ENCODE measurements around the gene POLR1A.
A peak's percentile ranks its signal among the peaks of the same experiment; 100 is the strongest.

Gene POLR1A

DNA sequence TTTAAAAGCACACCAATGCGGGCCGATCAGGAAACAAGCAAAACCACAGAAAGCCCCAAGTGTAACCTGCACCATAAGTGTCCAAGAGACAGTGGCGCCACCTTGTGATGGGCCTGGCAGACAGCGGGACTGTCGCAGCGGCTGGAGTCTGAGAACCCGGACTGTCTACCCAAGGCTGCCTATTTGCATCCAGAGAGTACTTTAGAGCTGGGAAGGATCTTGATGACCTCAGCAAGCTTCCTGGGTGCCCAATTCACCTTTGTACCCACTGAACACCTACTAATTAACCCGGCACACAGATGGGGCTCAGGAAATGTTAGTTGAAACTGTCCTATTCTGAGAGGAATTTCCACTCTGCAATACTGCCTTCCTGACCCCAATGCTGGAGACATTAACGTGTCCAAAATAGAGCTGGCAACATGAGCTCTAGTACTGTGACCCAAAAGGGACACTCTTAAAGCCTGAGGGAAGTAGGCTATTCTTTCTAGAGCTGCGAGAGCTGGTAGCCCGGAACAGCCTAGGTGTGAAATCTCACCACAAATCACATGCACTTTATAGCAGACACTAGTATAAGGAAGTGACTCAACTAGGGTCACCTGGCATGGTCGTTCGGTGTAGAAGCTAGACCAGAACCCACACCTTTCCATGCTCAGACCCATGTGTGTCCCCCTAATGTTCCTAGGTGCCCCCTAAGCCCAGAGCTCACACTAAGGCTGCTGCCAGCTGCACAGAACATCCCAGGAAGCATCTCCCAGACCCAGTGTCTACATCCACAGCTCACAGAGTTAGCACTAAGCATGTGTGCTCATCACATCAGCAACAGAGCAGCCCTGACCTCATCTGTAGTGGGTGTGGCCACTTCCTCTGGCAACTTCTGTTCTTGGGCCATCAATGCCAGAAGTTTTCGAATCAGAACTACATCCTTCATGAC, 25.4 kb downstream of the POLR1A start:
- TF ChIP-seq, protein P1, sequence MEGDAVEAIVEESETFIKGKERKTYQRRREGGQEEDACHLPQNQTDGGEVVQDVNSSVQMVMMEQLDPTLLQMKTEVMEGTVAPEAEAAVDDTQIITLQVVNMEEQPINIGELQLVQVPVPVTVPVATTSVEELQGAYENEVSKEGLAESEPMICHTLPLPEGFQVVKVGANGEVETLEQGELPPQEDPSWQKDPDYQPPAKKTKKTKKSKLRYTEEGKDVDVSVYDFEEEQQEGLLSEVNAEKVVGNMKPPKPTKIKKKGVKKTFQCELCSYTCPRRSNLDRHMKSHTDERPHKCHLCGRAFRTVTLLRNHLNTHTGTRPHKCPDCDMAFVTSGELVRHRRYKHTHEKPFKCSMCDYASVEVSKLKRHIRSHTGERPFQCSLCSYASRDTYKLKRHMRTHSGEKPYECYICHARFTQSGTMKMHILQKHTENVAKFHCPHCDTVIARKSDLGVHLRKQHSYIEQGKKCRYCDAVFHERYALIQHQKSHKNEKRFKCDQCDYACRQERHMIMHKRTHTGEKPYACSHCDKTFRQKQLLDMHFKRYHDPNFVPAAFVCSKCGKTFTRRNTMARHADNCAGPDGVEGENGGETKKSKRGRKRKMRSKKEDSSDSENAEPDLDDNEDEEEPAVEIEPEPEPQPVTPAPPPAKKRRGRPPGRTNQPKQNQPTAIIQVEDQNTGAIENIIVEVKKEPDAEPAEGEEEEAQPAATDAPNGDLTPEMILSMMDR (IDR thresholded peaks at IDR 0.05; ENCODE audit: extremely low read depth, insufficient read depth, missing control alignments) = peak; percentile 90
- in situ Hi-C loops (cut with MboI; ENCODE audit: low pct_unique_long_range_greater_than_20kb, low sequenced_read_pairs, unreplicated experiment) = loop anchor here (5.0 to 10.0 kb wide), 2 partner anchors 253 to 355 kb away; no protein-coding TSS in a partner anchor
- peak; percentile 65 for DNase-seq (ENCODE audit: low spot score)

DNA sequence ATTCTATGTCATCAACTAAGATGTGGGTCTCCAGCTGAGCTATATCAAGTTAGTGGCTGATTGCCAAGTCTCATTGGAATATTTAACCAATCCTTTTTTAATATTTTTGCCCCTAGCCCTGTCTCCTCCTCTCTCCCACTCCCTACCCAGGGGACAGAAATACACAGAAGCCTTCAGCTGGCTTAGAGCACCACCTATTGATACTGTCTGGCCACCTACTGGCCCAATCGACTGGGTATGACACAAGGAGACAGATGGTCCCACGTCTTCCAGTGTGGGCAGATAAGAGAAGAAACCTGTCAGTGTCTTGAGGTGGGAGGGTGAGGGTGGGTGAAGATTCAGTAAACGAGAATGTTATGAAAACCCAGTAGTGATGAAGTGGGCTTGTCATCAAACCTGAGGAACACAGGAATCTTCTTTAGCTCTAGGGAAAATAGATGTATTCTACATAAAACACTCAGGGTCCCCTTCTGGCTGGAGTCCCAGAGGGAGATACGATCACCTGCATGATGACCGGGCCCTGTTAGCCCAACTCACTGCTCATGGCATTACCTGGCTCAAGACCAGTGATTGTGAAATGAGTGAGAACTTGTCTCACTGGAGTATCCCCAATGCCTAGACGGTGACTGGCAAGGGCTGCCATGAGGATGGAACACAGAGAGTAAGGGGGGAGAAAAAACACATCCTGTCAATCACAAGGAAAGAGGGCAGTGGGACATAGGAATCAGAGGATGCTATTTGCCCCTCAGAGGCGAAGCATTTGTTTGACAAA, 26.7 kb downstream of the POLR1A start:
- in situ Hi-C loops (cut with MboI; ENCODE audit: low pct_unique_long_range_greater_than_20kb, low sequenced_read_pairs, unreplicated experiment) = loop anchor here (5.0 to 10.0 kb wide), 2 partner anchors 252 to 354 kb away; no protein-coding TSS in a partner anchor
- no peak for DNase-seq (ENCODE audit: low spot score)
- TF ChIP-seq, protein P1 (IDR thresholded peaks at IDR 0.05; ENCODE audit: extremely low read depth, insufficient read depth, missing control alignments) = peak; percentile 70

DNA sequence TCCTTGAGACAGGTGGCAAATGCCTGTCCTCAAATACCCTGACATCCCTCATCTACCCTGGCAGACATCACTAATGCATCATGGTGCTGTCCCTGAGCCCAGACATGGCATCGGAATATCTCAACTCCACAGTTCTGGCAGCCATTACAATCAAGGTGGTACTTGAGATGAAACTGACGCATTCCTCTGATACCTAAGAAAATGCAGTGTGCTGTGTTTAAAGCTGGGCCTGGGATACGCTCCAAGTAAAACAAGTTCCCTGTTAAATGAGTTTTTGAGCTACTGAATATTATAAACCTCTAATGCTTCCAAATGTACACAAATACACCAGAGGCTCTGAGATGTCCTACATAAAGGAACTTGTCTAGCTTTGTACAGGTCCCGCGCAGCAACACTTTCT, 29.8 kb downstream of the POLR1A start:
- TF ChIP-seq, protein P1 (IDR thresholded peaks at IDR 0.05; ENCODE audit: extremely low read depth, insufficient read depth, missing control alignments) = no peak
- in situ Hi-C loops (cut with MboI; ENCODE audit: low pct_unique_long_range_greater_than_20kb, low sequenced_read_pairs, unreplicated experiment) = loop anchor here (5.0 to 10.0 kb wide), 2 partner anchors 249 to 351 kb away; no protein-coding TSS in a partner anchor
- DNase-seq (ENCODE audit: low spot score) = no peak

DNA sequence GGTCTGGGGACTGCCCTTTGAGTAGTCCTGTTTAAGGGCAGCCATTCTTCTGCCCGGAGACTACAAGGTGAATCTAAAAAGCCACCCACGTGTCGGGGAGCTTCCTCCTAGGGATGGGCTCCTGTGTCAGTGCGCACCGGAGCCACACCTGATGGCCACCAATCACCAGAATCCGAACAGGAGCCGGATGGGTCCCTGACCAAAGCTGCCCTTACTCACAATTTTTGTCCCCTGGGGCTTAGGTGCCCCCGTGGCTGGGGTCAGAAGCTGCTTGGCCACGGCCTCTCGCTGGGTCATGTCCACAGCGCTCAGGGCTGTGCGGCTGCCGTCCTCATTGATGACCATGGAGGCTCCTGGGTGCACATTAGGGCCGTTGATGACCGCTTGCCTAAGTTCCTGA, 30.9 kb downstream of the POLR1A start:
- in situ Hi-C loops (cut with MboI; ENCODE audit: low pct_unique_long_range_greater_than_20kb, low sequenced_read_pairs, unreplicated experiment) = loop anchor here (5.0 to 10.0 kb wide), 2 partner anchors 248 to 350 kb away; no protein-coding TSS in a partner anchor
- TF ChIP-seq, protein P1 (IDR thresholded peaks at IDR 0.05; ENCODE audit: extremely low read depth, insufficient read depth, missing control alignments) = no peak
- DNase-seq (ENCODE audit: low spot score) = no peak

DNA sequence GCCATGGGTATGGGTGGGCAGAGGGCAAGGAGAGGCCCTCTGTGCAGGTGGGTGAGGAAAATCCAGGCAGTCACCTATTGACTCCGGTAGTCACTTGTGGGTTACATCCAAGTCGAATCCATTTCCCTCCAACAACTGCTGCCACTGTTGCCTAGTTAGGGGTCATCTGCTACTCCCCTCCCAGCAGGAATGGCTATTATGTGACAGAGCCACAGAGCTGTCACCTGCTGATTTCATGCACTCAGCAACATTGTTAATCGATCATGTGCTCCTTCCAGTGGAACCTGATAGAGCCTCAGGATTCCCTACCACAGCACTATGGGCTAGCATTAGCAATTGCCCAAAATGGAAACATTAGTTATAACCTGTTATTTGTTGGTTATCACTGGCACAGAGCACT, 31.4 kb downstream of the POLR1A start:
- no peak for DNase-seq (ENCODE audit: low spot score)
- in situ Hi-C loops (cut with MboI; ENCODE audit: low pct_unique_long_range_greater_than_20kb, low sequenced_read_pairs, unreplicated experiment) = loop anchor here (10.0 kb wide), 1 partner anchor 349 kb away; no protein-coding TSS in a partner anchor
- TF ChIP-seq, protein P1 (IDR thresholded peaks at IDR 0.05; ENCODE audit: extremely low read depth, insufficient read depth, missing control alignments) = no peak

DNA sequence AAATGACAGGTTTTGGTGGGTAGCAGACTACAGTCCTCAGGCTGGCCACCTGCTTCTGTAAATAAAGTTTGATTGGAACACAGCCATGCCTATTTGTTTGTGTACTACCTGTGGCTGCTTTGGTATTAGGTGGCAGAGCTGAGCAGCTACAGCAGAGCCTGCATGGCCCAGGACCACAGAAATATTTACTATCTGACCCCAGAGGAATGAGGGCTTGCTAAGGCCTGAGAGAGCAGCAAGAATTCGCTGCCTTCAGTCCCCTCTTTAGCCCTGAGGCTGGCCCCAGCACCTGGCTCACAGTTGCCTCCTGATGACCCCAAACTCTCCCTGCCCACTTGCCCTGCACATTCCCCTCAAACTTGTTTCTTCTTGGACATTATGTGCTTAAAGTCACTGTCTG, 32.5 kb downstream of the POLR1A start:
- in situ Hi-C loops (cut with MboI; ENCODE audit: low pct_unique_long_range_greater_than_20kb, low sequenced_read_pairs, unreplicated experiment) = loop anchor here (10.0 kb wide), 1 partner anchor 348 kb away; no protein-coding TSS in a partner anchor
- TF ChIP-seq, protein P1 (IDR thresholded peaks at IDR 0.05; ENCODE audit: extremely low read depth, insufficient read depth, missing control alignments) = no peak
- DNase-seq (ENCODE audit: low spot score) = no peak

Data from GM13977 (cell line).